SK-N-MC (cell line): ENCODE measurements around the gene DEAF1.

Experiments used
- EZH2 ChIP-seq: fragments of 200-600 bp; sonication (generic); IDR thresholded peaks from one replicate; pipeline ENCODE4 v1.6.1; 2017; ENCODE audit warnings: antibody characterized with exemption
- FOXP2 ChIP-seq: optimal IDR thresholded peaks from 2 replicates; pipeline ENCODE3; 2011; ENCODE audit warnings: mild to moderate bottlenecking, moderate library complexity; ENCODE audit not compliant: insufficient read depth; ENCODE audit errors: extremely low read length, control extremely low read depth
- POLR2AphosphoS5 ChIP-seq: IDR thresholded peaks from 2 replicates; pipeline ENCODE4 v1.6.1; 2012; ENCODE audit warnings: mild to moderate bottlenecking, low read depth, low read length, borderline replicate concordance

- TF ChIP-seq POLR2AphosphoS5 (no peak), EZH2 (no peak), FOXP2 (no peak)
Measured at GRCh38 chr11:695288-695537, 191 bp upstream of the DEAF1 start.
